HG03039 (cell line): ENCODE data around the gene LRRTM4.

Experiments
- ATAC-seq: cut with Tn5 transposase; IDR thresholded peaks from one replicate; pipeline ENCODE4 v1.9.1; 2021; ENCODE audit warnings: mild to moderate bottlenecking, moderate library complexity; ENCODE audit not compliant: unreplicated experiment

The LRRTM4 gene

GRCh38 chr2:77521931-77522470 is at the start of gene LRRTM4:
TSS of gene LRRTM4 (minus strand) at chr2:77522376.
- no peak for ATAC-seq

GRCh38 chr2:77571545-77571944 is 49.4 kb upstream of the LRRTM4 start:
- no peak for ATAC-seq

- no peak for ATAC-seq
Observed at GRCh38 chr2:77567723-77568122, 45.5 kb upstream of the LRRTM4 start.

GRCh38 chr2:77566582-77566981 is 44.4 kb upstream of the LRRTM4 start:
- no peak for ATAC-seq

GRCh38 chr2:77566131-77566530 is 44.0 kb upstream of the LRRTM4 start:
- ATAC-seq: no peak

- no peak for ATAC-seq
Observed at GRCh38 chr2:77552956-77553355, 30.8 kb upstream of the LRRTM4 start.

- no peak for ATAC-seq
Observed at GRCh38 chr2:77538031-77538430, 15.9 kb upstream of the LRRTM4 start.

- no peak for ATAC-seq
Observed at GRCh38 chr2:77522888-77523287, 712 bp upstream of the LRRTM4 start.

GRCh38 chr2:77521548-77521891 is 656 bp downstream of the LRRTM4 start:
- no peak for ATAC-seq

GRCh38 chr2:77520641-77521547 is 1.3 kb downstream of the LRRTM4 start:
- ATAC-seq: no peak

- no peak for ATAC-seq
Observed at GRCh38 chr2:77519888-77520506, 2.2 kb downstream of the LRRTM4 start.

- no peak for ATAC-seq
Observed at GRCh38 chr2:77519164-77519887, 2.9 kb downstream of the LRRTM4 start.

GRCh38 chr2:77518311-77518710 is 3.9 kb downstream of the LRRTM4 start:
- no peak for ATAC-seq

GRCh38 chr2:77513191-77513590 is 9.0 kb downstream of the LRRTM4 start:
- no peak for ATAC-seq

GRCh38 chr2:77512507-77512906 is 9.7 kb downstream of the LRRTM4 start:
- no peak for ATAC-seq

- ATAC-seq: no peak
Observed at GRCh38 chr2:77508511-77508910, 13.7 kb downstream of the LRRTM4 start.

GRCh38 chr2:77507657-77508056 is 14.5 kb downstream of the LRRTM4 start:
- ATAC-seq: no peak

GRCh38 chr2:77488141-77488540 is 34.0 kb downstream of the LRRTM4 start:
- ATAC-seq: no peak

- ATAC-seq: no peak
Observed at GRCh38 chr2:77487074-77487803, 34.9 kb downstream of the LRRTM4 start.

- ATAC-seq: no peak
Observed at GRCh38 chr2:77484026-77484425, 38.1 kb downstream of the LRRTM4 start.

- no peak for ATAC-seq
Observed at GRCh38 chr2:77479895-77480294, 42.3 kb downstream of the LRRTM4 start.
